K562 treated with DMSO at 1 percent for 24 hours (cell line): ENCODE results near the gene TEFM. TPM values are rescaled to one million over a fixed set of nuclear protein-coding genes. Genes with fewer than 3 reads are reported as not detected.

Experiments used
- total RNA-seq: library from RNA; unstranded; fragments of 300-600 nt; gene quantifications from 2 replicates; pipeline ENCODE4 v1.2.3, GENCODE V29; 2022; ENCODE audit warnings: low read depth; ENCODE audit not compliant: insufficient read depth

TEFM gene, protein sequence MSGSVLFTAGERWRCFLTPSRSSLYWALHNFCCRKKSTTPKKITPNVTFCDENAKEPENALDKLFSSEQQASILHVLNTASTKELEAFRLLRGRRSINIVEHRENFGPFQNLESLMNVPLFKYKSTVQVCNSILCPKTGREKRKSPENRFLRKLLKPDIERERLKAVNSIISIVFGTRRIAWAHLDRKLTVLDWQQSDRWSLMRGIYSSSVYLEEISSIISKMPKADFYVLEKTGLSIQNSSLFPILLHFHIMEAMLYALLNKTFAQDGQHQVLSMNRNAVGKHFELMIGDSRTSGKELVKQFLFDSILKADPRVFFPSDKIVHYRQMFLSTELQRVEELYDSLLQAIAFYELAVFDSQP
- total RNA-seq, result 10.6 and 16.0 TPM in 2 replicates

GRCh38 chr17:30906101-30906911 lies at the start of gene TEFM:
Gene TEFM (minus strand): TSS chr17:30906238. CDS start chr17:30906198, 40 bp downstream.

GRCh38 chr17:30921544-30922196 lies 15.6 kb upstream of the TEFM start, which contains the start of gene ADAP2:
Gene ADAP2 (plus strand): TSS chr17:30921945. CDS start chr17:30922015, 70 bp downstream.

Other genes with a start within 250 kb of the TEFM start
- 14.2 and 16.8 TPM in 2 replicates for gene CRLF3, start 81.5 kb downstream of the TEFM start, total RNA-seq
- gene ATAD5, start 74.3 kb downstream of the TEFM start, total RNA-seq, result 4.6 and 5.4 TPM in 2 replicates
- 0.20 and 0.42 TPM in 2 replicates for gene ADAP2, start 15.7 kb upstream of the TEFM start, total RNA-seq
- gene RNF135, start 64.8 kb upstream of the TEFM start, total RNA-seq, result 0.17 TPM in 1 of 2 replicates, not detected in the other
- 11.2 and 13.4 TPM in 2 replicates for gene NF1, start 188.7 kb upstream of the TEFM start, total RNA-seq